ENCODE data around the gene PPP1R15A.
"Not testable (repeated sequence)": the region's sequence is repeated elsewhere in the genome, so short reads cannot be mapped to it uniquely, and the experiment has no call there.

The PPP1R15A gene

GRCh38 chr19:48918071-48918470 lies 45.9 kb downstream of the PPP1R15A start:
- no peak for DNase-seq

- no peak for DNase-seq
Measured at GRCh38 chr19:48918801-48919247, 46.6 kb downstream of the PPP1R15A start.

GRCh38 chr19:48919271-48919670 lies 47.0 kb downstream of the PPP1R15A start:
- DNase-seq = not testable (repeated sequence)

- no peak for DNase-seq
Measured at GRCh38 chr19:48920949-48921348, 48.7 kb downstream of the PPP1R15A start.

GRCh38 chr19:48921721-48922500 lies 49.7 kb downstream of the PPP1R15A start:
- no peak for DNase-seq

GRCh38 chr19:48922548-48923490 lies 50.6 kb downstream of the PPP1R15A start:
- no peak for DNase-seq

GRCh38 chr19:48925240-48925843 lies 53.1 kb downstream of the PPP1R15A start:
- no peak for DNase-seq
